ENCODE results near the gene NEK1.
"Not testable (repeated sequence)": the region's sequence is repeated elsewhere in the genome, so short reads cannot be mapped to it uniquely, and the experiment has no call there.

DNA sequence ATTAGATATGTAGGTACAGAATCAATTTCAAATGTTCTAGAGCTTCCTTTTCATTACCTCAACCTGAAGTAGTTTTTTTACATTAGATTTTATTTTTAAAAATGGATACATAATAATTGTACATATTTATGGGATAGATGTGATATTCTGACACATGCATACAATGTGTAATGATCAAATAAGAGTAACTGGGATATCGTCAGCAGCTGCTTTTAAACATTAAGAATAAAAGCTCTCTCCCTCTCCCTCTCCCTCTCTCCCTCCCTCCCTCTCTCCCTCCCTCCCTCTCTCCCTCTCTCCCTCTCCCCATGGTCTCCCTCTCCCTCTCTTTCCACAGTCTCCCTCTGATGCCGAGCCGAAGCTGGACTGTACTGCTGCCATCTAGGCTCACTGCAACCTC, 43.2 kb downstream of the NEK1 start:
- not testable (repeated sequence) for TF ChIP-seq EZH2 (IDR thresholded peaks at IDR 0.05; ENCODE audit: insufficient read depth, low read length)
- TF ChIP-seq, protein P1, sequence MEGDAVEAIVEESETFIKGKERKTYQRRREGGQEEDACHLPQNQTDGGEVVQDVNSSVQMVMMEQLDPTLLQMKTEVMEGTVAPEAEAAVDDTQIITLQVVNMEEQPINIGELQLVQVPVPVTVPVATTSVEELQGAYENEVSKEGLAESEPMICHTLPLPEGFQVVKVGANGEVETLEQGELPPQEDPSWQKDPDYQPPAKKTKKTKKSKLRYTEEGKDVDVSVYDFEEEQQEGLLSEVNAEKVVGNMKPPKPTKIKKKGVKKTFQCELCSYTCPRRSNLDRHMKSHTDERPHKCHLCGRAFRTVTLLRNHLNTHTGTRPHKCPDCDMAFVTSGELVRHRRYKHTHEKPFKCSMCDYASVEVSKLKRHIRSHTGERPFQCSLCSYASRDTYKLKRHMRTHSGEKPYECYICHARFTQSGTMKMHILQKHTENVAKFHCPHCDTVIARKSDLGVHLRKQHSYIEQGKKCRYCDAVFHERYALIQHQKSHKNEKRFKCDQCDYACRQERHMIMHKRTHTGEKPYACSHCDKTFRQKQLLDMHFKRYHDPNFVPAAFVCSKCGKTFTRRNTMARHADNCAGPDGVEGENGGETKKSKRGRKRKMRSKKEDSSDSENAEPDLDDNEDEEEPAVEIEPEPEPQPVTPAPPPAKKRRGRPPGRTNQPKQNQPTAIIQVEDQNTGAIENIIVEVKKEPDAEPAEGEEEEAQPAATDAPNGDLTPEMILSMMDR (IDR thresholded peaks at IDR 0.05; ENCODE audit: insufficient read depth, low read depth, low read length): not testable (repeated sequence)

All from astrocyte (in vitro differentiated cells and primary cell).